Caki2 (cell line): Measurements from ENCODE around the gene SPP2. TPM values are rescaled to one million over a fixed set of nuclear protein-coding genes. Genes with fewer than 3 reads are reported as not detected.

Source experiments
- DNase-seq: peaks from one replicate; pipeline ENCODE4 v3.0.0-alpha.2; 2015; ENCODE audit warnings: low read depth
- in situ Hi-C: cut with HindIII; loops from 2 replicates; pipeline ENCODE4 v1.10.0; 2016; ENCODE audit warnings: low sequenced_read_pairs, low pct_unique_long_range_greater_than_20kb, mixed read lengths
- total RNA-seq: library from RNA; depleted of rRNA; stranded (reverse); fragments of >200 nt; shearing (Covaris generic); gene quantifications from 2 replicates; pipeline ENCODE4 v1.2.3, GENCODE V29; 2014; ENCODE audit warnings: low replicate concordance; rRNA removed

SPP2 gene, protein sequence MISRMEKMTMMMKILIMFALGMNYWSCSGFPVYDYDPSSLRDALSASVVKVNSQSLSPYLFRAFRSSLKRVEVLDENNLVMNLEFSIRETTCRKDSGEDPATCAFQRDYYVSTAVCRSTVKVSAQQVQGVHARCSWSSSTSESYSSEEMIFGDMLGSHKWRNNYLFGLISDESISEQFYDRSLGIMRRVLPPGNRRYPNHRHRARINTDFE
- not detected in 2 replicates for total RNA-seq

GRCh38 chr2:234050455-234051135, at the start of gene SPP2:
Gene SPP2, plus strand, starts transcription at chr2:234050702. Its CDS starts 85 bp downstream, at chr2:234050787.
- DNase-seq: no peak
- in situ Hi-C loops: no loop called here

- in situ Hi-C loops: no loop called here
Observed at GRCh38 chr2:234001380-234002160, 48.9 kb upstream of the SPP2 start.

DNA sequence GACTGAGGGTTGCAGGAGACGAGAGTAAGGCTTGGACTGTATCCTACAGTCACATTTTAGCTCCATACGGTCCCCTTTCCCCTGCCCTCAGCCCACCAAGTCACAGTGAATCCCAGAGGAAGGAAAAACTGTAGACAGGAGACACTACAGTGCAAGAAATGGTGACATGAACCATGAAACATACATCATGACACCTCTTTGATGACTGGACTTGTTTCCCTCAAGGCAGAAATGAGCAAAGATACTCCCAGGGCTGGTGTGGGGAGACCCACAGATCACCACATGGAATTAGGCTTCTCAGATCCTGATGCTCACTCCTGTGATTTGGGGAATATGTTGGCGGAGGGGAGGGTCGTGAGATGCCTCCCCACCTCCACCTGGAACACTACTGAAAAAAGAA, 48.2 kb upstream of the SPP2 start:
- DNase-seq: no peak
- in situ Hi-C loops: no loop called here

More at GRCh38 chr2:234001380-234002160, 48.9 kb upstream of the SPP2 start:
- DNase-seq: no peak

GRCh38 chr2:234003972-234004617, 46.4 kb upstream of the SPP2 start:
- peak; percentile 67 for DNase-seq
- in situ Hi-C loops: no loop called here

DNA sequence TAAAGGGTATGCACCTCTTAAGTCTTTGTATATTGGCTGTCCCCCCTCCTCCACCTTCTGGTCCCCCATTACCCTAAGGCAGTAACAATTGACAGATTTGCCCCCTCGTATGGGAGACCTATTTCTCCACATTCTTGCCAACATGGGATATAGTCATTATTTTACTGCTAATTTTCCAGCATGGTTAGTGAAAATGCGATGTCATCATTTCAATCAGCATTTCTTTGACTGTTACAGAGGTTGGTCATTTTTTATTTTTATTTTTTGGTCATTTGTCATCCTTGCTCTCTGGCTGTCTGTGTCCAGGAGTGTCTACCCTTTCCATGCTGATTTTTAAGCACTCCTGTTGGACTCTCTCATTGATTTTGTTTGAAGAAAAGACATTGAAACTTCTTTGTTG, 45.4 kb upstream of the SPP2 start:
- DNase-seq: no peak
- in situ Hi-C loops: no loop called here

- no peak for DNase-seq
- in situ Hi-C loops: no loop called here
Observed at GRCh38 chr2:234006501-234006900, 44.0 kb upstream of the SPP2 start.

GRCh38 chr2:234014427-234014826, 36.1 kb upstream of the SPP2 start:
- in situ Hi-C loops: no loop called here
- DNase-seq: no peak

DNA sequence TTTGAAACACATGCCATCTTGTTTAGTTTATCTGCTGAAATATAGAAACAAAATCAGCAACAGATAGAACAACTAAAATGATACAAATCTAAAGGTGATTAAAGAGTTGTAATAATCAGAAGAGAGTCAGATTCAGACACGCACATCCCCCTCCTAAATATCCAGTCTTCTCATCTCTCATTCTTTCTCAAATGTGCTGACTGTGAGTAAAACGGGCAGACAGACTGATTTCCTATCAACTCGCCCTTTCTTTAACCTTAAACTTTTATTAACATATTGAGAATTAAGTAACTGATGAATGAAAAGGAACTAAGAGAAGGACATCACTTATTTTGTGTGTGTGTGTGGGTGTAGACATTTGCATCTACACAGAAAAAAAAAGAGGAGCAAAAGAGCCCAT, 34.6 kb upstream of the SPP2 start:
- no peak for DNase-seq
- in situ Hi-C loops: no loop called here

DNA sequence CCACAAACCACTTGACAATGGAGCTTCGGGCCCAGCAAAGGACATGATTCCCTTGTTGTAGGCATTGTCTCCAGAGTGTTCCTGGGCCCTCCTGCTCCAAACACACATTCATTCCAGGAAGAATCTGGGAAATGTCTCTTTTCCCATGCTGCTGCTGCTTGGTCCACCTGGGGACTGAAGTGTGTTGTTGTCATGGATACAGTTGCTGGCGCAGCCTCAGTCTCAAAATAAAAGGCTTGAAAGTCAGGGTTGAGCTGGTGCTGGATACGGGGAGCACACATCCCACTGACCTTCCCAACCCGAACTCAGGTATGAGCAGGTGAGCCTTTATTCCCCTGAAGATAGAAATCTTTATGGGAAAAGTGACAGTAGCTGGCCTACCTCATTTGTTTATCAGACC, 30.6 kb upstream of the SPP2 start:
- no peak for DNase-seq
- in situ Hi-C loops: no loop called here

- DNase-seq: no peak
- in situ Hi-C loops: no loop called here
Observed at GRCh38 chr2:234020332-234020731, 30.2 kb upstream of the SPP2 start.

DNA sequence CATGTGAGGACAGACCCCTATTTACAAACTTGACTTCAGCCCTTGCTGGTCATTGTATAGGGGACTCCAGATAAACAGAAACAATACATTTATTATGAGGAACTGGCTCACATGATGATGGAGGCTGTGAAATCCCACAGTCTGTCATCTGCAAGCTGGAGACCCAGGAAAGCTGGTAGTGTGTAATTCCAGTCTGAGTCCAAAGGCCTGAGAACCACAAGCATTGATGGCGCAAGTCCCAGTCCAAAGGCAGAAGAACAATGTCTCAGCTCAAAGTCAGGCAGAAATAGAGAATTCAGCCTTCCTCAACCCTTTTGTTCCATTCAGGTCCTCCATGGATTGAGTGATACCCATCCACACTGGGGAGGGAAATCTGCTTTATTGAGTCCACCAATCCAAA, 28.1 kb upstream of the SPP2 start:
- in situ Hi-C loops: no loop called here
- no peak for DNase-seq

DNA sequence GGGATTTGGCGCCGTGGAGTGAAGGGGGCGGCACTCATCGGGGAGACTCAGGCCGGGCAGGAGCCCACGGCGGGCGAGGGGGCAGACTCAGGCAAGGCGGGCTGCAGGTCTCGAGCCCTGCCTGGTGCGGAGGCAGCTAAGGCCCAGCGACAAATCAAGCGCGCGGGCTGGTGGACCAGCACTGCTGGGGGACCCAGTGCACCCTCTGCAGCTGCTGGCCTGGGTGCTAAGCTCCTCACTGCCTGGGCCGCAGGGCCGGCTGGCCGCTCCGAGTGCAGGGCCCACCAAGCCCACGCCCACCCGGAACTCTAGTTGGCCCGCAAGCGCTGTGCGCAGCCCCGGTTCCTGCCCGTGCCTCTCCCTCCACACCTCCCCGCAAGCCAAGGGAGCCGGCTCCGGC, 26.2 kb upstream of the SPP2 start:
- in situ Hi-C loops: no loop called here

DNA sequence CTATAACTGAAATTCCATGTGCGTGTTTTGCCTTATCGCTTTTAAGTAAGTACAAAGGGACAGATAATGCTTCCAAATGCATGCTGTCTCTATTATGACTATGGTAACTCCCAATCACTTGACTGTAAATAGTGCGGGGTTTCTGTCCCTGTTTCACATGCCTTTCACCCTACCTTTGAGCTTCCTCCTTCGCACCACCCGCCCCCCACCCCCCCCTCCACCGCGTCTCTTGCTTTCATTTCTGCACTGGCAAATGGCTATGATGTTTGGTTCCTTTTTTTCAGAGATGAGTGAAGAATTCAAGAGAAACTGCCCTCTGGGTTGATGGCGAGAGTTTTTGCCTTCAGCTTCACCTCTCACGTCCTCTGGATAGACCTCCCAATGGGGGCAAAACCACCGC, 25.0 kb upstream of the SPP2 start:
- in situ Hi-C loops: no loop called here
- DNase-seq: no peak

More for the DNA sequence above, 26.2 kb upstream of the SPP2 start:
- no peak for DNase-seq

DNA sequence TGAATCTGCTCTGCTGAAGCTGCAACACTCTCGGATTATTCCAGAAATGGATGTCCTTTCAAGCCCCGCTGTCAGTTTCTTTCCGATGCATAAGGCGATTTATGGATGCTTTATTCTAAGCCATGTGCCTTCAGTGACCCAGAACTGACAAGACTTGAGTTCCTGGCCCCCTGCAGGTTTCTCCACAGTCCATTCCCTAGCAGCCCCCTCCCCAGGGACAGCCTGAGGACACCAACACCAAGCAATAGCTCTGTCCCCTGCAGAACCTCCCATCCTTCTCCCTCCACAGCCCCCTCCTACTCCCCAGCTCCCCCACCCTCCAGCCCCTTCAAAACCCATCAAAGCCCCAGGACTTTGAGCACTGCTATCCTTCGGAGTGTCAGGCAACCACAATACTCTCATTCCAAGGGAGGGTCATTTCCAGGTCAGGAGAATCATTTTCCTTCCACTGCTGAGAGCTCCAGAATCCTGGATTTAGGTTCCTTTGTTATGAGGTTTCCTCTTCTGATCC, 24.6 kb upstream of the SPP2 start:
- in situ Hi-C loops: no loop called here
- DNase-seq: no peak

DNA sequence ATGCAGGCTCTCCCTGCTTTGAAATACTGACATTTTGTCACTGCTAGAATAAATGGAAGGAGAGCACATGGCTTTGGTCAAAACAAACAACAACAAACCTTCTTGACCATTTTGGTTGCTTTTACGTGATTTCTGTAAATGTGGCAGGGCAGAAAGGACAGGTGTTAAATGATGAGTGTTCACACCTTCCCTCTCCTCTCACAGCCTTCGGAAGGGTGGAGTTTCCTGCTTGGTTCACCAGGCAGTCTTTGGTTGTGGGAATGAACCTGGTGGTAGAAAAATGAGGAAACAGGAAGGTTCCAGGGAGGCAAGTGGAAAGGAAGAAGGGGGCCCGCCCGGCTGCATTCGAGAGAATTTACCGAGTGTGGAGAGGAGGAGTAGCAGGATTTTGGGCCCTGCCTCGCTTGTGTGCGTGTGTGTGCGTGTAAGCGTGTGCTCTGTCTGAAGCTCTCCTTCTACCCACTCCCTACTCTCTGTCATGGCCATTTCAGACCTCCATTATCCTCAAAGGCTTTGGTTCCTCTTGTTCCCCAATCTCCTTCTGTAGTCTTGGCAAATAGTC, 23.7 kb upstream of the SPP2 start:
- no peak for DNase-seq
- in situ Hi-C loops: no loop called here

DNA sequence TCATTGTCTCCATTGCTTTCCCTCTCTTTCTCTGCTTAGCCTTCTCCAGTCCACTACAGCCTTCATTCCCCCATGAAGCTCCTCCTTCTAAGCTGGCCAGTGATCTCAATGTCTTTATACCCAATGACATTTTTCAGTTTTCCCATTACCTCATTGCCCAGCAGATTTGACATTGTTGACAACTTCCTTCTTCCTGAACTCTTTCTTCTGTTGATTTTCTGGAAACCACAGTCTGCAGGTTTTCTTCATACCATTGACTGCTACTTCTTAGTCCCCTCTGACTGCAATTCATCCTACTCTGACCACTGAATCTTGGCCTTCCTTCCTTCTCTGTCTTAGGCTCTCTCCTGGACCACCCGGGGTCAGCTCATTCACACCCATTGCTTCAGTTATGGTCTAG, 22.9 kb upstream of the SPP2 start:
- in situ Hi-C loops: no loop called here
- DNase-seq: no peak

DNA sequence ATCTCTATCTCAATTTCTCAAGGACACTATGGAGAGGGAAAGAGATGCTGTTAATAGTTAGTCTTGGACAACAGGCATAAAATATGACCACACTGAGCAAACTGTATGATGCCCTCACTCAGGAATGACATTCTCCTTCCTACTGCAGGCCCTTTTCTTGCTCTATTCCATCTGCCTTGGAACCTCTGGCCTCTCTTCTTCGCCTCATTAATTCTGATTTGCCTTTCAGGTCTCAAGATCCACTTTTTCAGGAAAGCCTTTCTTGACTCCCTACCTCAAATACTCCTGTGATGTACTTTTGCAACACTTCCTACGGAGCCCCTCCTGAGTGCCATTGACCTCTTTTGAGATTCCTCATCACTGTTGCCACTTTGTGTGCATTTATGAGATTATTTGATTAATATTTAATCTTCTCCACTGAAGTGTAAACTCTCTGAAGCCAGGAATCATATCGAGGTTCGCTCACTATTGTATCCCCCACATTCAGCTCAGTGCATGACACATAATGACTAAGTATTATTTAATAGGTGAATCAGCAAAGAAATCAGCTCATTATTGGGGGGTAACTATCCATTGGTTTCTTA, 21.3 kb upstream of the SPP2 start:
- peak; percentile 95 for DNase-seq
- in situ Hi-C loops: no loop called here

- DNase-seq: no peak
- in situ Hi-C loops: no loop called here
Observed at GRCh38 chr2:234031207-234031606, 19.3 kb upstream of the SPP2 start.
